ENCODE measurements around the gene TTC39C.
"Not testable (repeated sequence)": the region's sequence is repeated elsewhere in the genome, so short reads cannot be mapped to it uniquely, and the experiment has no call there.

The TTC39C gene

GRCh38 chr18:24127735-24128134 is 113.2 kb downstream of the TTC39C start:
- no peaks in the 10 kb centered on the region for H3K9me3 ChIP-seq (ENCODE audit: control insufficient read depth in 2 of 2, low read length in 2 of 2)
- peaks cover 0 to 2% of the 10 kb centered on the region in 2 donors for H3K36me3 ChIP-seq (ENCODE audit: control insufficient read depth in 2 of 2, insufficient read depth in 2 of 2, low read length in 2 of 2)
- H3K4me3 ChIP-seq (ENCODE audit: low read length in 2 of 2): no peak overlapping the region
- H3K27ac ChIP-seq (ENCODE audit: low read depth in 2 of 2, low read length in 2 of 2): no peak overlapping the region
- H3K4me1 ChIP-seq (ENCODE audit: control insufficient read depth in 2 of 2, insufficient read depth in 2 of 2, low read length in 2 of 2): no peaks in the 10 kb centered on the region
- H3K9ac ChIP-seq (ENCODE audit: low read depth in 1 of 2, low read length in 2 of 2): no peak overlapping the region
- H3K27me3 ChIP-seq (ENCODE audit: control insufficient read depth in 2 of 2, insufficient read depth in 2 of 2, low read length in 2 of 2): no peaks in the 10 kb centered on the region

DNA sequence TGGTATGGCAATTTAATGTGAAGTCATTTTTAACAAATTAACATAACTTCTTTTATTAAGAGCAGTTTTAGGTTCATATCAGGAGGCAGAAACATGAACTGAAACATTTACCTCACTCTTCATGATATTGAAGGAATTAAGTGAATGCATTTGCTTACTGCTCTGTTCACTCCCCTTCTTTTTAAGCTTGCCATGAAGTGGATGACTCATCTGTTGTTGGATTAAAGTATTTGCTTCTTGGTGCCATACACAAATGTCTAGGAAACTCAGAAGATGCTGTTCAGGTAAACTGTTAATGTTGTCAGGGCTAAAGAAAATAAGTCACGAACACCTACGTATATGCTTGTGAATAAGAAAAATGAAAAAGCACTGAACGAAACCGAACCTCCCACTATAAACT is 114.1 kb downstream of the TTC39C start:
- Histone ChIP-seq H3K27me3 (ENCODE audit: control insufficient read depth in 2 of 2, insufficient read depth in 2 of 2, low read length in 2 of 2) (no peaks in the 10 kb centered on the region), H3K4me1 (ENCODE audit: control insufficient read depth in 2 of 2, insufficient read depth in 2 of 2, low read length in 2 of 2) (no peaks in the 10 kb centered on the region), H3K4me3 (ENCODE audit: low read length in 2 of 2) (no peak overlapping the region), H3K9ac (ENCODE audit: low read depth in 1 of 2, low read length in 2 of 2) (no peak overlapping the region), H3K27ac (ENCODE audit: low read depth in 2 of 2, low read length in 2 of 2) (no peak overlapping the region), H3K36me3 (ENCODE audit: control insufficient read depth in 2 of 2, insufficient read depth in 2 of 2, low read length in 2 of 2) (peaks cover 0 to 2% of the 10 kb centered on the region in 2 donors), H3K9me3 (ENCODE audit: control insufficient read depth in 2 of 2, low read length in 2 of 2) (no peaks in the 10 kb centered on the region)

- H3K4me3 ChIP-seq (ENCODE audit: low read length in 2 of 2): no peak overlapping the region
- no peak overlapping the region for H3K9ac ChIP-seq (ENCODE audit: low read depth in 1 of 2, low read length in 2 of 2)
- H3K27me3 ChIP-seq (ENCODE audit: control insufficient read depth in 2 of 2, insufficient read depth in 2 of 2, low read length in 2 of 2): no peaks in the 10 kb centered on the region
- no peaks in the 10 kb centered on the region for H3K36me3 ChIP-seq (ENCODE audit: control insufficient read depth in 2 of 2, insufficient read depth in 2 of 2, low read length in 2 of 2)
- no peak overlapping the region for H3K27ac ChIP-seq (ENCODE audit: low read depth in 2 of 2, low read length in 2 of 2)
- no peaks in the 10 kb centered on the region for H3K4me1 ChIP-seq (ENCODE audit: control insufficient read depth in 2 of 2, insufficient read depth in 2 of 2, low read length in 2 of 2)
- H3K9me3 ChIP-seq (ENCODE audit: control insufficient read depth in 2 of 2, low read length in 2 of 2): no peaks in the 10 kb centered on the region
Measured at GRCh38 chr18:24130494-24130893, 115.9 kb downstream of the TTC39C start.

GRCh38 chr18:24136967-24137373 is 122.4 kb downstream of the TTC39C start:
- H3K27me3 ChIP-seq (ENCODE audit: control insufficient read depth in 2 of 2, insufficient read depth in 2 of 2, low read length in 2 of 2): no peaks in the 10 kb centered on the region
- H3K36me3 ChIP-seq (ENCODE audit: control insufficient read depth in 2 of 2, insufficient read depth in 2 of 2, low read length in 2 of 2): no peaks in the 10 kb centered on the region
- H3K9me3 ChIP-seq (ENCODE audit: control insufficient read depth in 2 of 2, low read length in 2 of 2): no peaks in the 10 kb centered on the region
- H3K4me3 ChIP-seq (ENCODE audit: low read length in 2 of 2): no peak overlapping the region
- no peak overlapping the region for H3K27ac ChIP-seq (ENCODE audit: low read depth in 2 of 2, low read length in 2 of 2)
- no peaks in the 10 kb centered on the region for H3K4me1 ChIP-seq (ENCODE audit: control insufficient read depth in 2 of 2, insufficient read depth in 2 of 2, low read length in 2 of 2)
- H3K9ac ChIP-seq (ENCODE audit: low read depth in 1 of 2, low read length in 2 of 2): no peak overlapping the region

GRCh38 chr18:24138409-24138788 is 123.8 kb downstream of the TTC39C start:
- Histone ChIP-seq H3K9me3 (ENCODE audit: control insufficient read depth in 2 of 2, low read length in 2 of 2) (no peaks in the 10 kb centered on the region), H3K4me1 (ENCODE audit: control insufficient read depth in 2 of 2, insufficient read depth in 2 of 2, low read length in 2 of 2) (no peaks in the 10 kb centered on the region), H3K4me3 (ENCODE audit: low read length in 2 of 2) (peak overlapping the region; percentile 62 to 70), H3K27ac (ENCODE audit: low read depth in 2 of 2, low read length in 2 of 2) (peak overlapping the region in 1 of 2 donors; percentile 24), H3K36me3 (ENCODE audit: control insufficient read depth in 2 of 2, insufficient read depth in 2 of 2, low read length in 2 of 2) (no peaks in the 10 kb centered on the region), H3K9ac (ENCODE audit: low read depth in 1 of 2, low read length in 2 of 2) (peak overlapping the region; percentile 29 to 60), H3K27me3 (ENCODE audit: control insufficient read depth in 2 of 2, insufficient read depth in 2 of 2, low read length in 2 of 2) (no peaks in the 10 kb centered on the region)

- Histone ChIP-seq H3K9me3 (ENCODE audit: control insufficient read depth in 2 of 2, low read length in 2 of 2) (no peaks in the 10 kb centered on the region), H3K4me3 (ENCODE audit: low read length in 2 of 2) (peak within 1 kb of the TSS; percentile 62 to 70), H3K27ac (ENCODE audit: low read depth in 2 of 2, low read length in 2 of 2) (peak within 1 kb of the TSS in 1 of 2 donors; percentile 24), H3K27me3 (ENCODE audit: control insufficient read depth in 2 of 2, insufficient read depth in 2 of 2, low read length in 2 of 2) (no peaks in the 10 kb centered on the region), H3K36me3 (ENCODE audit: control insufficient read depth in 2 of 2, insufficient read depth in 2 of 2, low read length in 2 of 2) (no peaks in the 10 kb centered on the region), H3K9ac (ENCODE audit: low read depth in 1 of 2, low read length in 2 of 2) (peak within 1 kb of the TSS; percentile 29 to 60), H3K4me1 (ENCODE audit: control insufficient read depth in 2 of 2, insufficient read depth in 2 of 2, low read length in 2 of 2) (no peaks in the 10 kb centered on the region)
Measured at GRCh38 chr18:24138789-24139616, 124.4 kb downstream of the TTC39C start, which contains the start of gene CABYR. Gene CABYR, plus strand, starts transcription at chr18:24139062. Its CDS starts 4,053 bp downstream, at chr18:24143115.

GRCh38 chr18:24140697-24141096 is 126.1 kb downstream of the TTC39C start:
- H3K27me3 ChIP-seq (ENCODE audit: control insufficient read depth in 2 of 2, insufficient read depth in 2 of 2, low read length in 2 of 2): no peaks in the 10 kb centered on the region
- H3K4me1 ChIP-seq (ENCODE audit: control insufficient read depth in 2 of 2, insufficient read depth in 2 of 2, low read length in 2 of 2): no peaks in the 10 kb centered on the region
- no peaks in the 10 kb centered on the region for H3K9me3 ChIP-seq (ENCODE audit: control insufficient read depth in 2 of 2, low read length in 2 of 2)
- H3K27ac ChIP-seq (ENCODE audit: low read depth in 2 of 2, low read length in 2 of 2): no peak overlapping the region
- H3K36me3 ChIP-seq (ENCODE audit: control insufficient read depth in 2 of 2, insufficient read depth in 2 of 2, low read length in 2 of 2): no peaks in the 10 kb centered on the region
- no peak overlapping the region for H3K9ac ChIP-seq (ENCODE audit: low read depth in 1 of 2, low read length in 2 of 2)
- no peak overlapping the region for H3K4me3 ChIP-seq (ENCODE audit: low read length in 2 of 2)

GRCh38 chr18:24142376-24142775 is 127.8 kb downstream of the TTC39C start:
- no peaks in the 10 kb centered on the region for H3K27me3 ChIP-seq (ENCODE audit: control insufficient read depth in 2 of 2, insufficient read depth in 2 of 2, low read length in 2 of 2)
- no peak overlapping the region for H3K4me3 ChIP-seq (ENCODE audit: low read length in 2 of 2)
- no peak overlapping the region for H3K27ac ChIP-seq (ENCODE audit: low read depth in 2 of 2, low read length in 2 of 2)
- no peak overlapping the region for H3K9ac ChIP-seq (ENCODE audit: low read depth in 1 of 2, low read length in 2 of 2)
- H3K9me3 ChIP-seq (ENCODE audit: control insufficient read depth in 2 of 2, low read length in 2 of 2): no peaks in the 10 kb centered on the region
- H3K36me3 ChIP-seq (ENCODE audit: control insufficient read depth in 2 of 2, insufficient read depth in 2 of 2, low read length in 2 of 2): no peaks in the 10 kb centered on the region
- no peaks in the 10 kb centered on the region for H3K4me1 ChIP-seq (ENCODE audit: control insufficient read depth in 2 of 2, insufficient read depth in 2 of 2, low read length in 2 of 2)

GRCh38 chr18:24149591-24149990 is 135.0 kb downstream of the TTC39C start:
- not testable (repeated sequence) for H3K4me1 ChIP-seq (ENCODE audit: control insufficient read depth in 2 of 2, insufficient read depth in 2 of 2, low read length in 2 of 2); H3K4me3 ChIP-seq (ENCODE audit: low read length in 2 of 2); H3K27me3 ChIP-seq (ENCODE audit: control insufficient read depth in 2 of 2, insufficient read depth in 2 of 2, low read length in 2 of 2); H3K36me3 ChIP-seq (ENCODE audit: control insufficient read depth in 2 of 2, insufficient read depth in 2 of 2, low read length in 2 of 2); H3K9ac ChIP-seq (ENCODE audit: low read depth in 1 of 2, low read length in 2 of 2); H3K9me3 ChIP-seq (ENCODE audit: control insufficient read depth in 2 of 2, low read length in 2 of 2); H3K27ac ChIP-seq (ENCODE audit: low read depth in 2 of 2, low read length in 2 of 2)

DNA sequence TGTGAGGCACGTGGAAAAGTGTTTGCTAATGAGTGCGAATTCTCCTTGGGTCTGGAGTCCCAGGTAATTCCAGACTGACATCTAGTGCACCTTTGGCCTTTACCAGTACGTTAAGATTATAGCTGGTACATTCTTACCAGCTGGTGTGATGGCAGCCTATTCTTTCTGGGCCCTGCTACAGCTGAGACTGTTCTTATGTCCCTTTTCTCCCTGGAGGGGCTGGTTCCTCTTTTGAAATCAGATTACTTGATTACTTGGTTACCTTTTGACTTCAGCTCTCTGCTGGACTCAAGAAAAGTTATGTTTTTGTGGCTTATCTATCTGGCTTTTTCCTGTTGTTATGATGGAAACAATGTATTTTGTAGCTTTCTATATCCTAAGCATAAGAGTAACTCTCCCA is 138.8 kb downstream of the TTC39C start:
- Histone ChIP-seq H3K4me3 (ENCODE audit: low read length in 2 of 2) (no peak overlapping the region), H3K27ac (ENCODE audit: low read depth in 2 of 2, low read length in 2 of 2) (no peak overlapping the region), H3K9me3 (ENCODE audit: control insufficient read depth in 2 of 2, low read length in 2 of 2) (no peaks in the 10 kb centered on the region), H3K9ac (ENCODE audit: low read depth in 1 of 2, low read length in 2 of 2) (no peak overlapping the region), H3K36me3 (ENCODE audit: control insufficient read depth in 2 of 2, insufficient read depth in 2 of 2, low read length in 2 of 2) (peaks cover 0 to 19% of the 10 kb centered on the region in 2 donors), H3K27me3 (ENCODE audit: control insufficient read depth in 2 of 2, insufficient read depth in 2 of 2, low read length in 2 of 2) (no peaks in the 10 kb centered on the region), H3K4me1 (ENCODE audit: control insufficient read depth in 2 of 2, insufficient read depth in 2 of 2, low read length in 2 of 2) (no peaks in the 10 kb centered on the region)

Measured in mucosa of rectum (tissue), 2 donors.